ENCODE data around the gene ARMC9.

DNA sequence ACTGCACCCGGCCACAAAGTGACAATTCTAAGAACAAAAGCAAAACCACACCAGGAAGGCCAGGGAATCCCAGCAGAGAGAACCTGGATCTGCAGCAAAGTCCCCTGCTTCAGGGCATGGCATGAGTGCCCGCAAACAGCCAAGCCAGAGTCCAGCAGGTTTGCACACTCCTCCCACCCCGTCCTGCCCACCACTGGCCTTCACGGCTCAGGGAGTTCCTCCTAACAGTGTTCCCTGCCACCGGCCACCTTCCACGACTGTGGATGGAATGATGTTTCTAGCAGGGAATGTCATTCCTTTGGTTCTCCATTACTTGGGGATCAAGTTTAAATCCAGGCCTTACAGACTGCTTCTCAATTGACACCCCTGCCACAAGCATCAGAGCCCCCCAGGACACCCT is 155.0 kb downstream of the ARMC9 start:
- TF ChIP-seq POLR2AphosphoS5 (IDR thresholded peaks at IDR 0.05; ENCODE audit: low read depth, low read length) = no peak
- TF ChIP-seq YY1 (IDR thresholded peaks at IDR 0.05; ENCODE audit: extremely low read depth, insufficient replicate concordance, low read depth, low read length) = no peak
- TF ChIP-seq, protein P1, sequence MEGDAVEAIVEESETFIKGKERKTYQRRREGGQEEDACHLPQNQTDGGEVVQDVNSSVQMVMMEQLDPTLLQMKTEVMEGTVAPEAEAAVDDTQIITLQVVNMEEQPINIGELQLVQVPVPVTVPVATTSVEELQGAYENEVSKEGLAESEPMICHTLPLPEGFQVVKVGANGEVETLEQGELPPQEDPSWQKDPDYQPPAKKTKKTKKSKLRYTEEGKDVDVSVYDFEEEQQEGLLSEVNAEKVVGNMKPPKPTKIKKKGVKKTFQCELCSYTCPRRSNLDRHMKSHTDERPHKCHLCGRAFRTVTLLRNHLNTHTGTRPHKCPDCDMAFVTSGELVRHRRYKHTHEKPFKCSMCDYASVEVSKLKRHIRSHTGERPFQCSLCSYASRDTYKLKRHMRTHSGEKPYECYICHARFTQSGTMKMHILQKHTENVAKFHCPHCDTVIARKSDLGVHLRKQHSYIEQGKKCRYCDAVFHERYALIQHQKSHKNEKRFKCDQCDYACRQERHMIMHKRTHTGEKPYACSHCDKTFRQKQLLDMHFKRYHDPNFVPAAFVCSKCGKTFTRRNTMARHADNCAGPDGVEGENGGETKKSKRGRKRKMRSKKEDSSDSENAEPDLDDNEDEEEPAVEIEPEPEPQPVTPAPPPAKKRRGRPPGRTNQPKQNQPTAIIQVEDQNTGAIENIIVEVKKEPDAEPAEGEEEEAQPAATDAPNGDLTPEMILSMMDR (IDR thresholded peaks at IDR 0.05 in 2 of 3, conservative IDR thresholded peaks at IDR 0.05 in 1 of 3; ENCODE audit: borderline replicate concordance in 1 of 3, insufficient read depth in 1 of 3, low read depth in 2 of 3, low read length in 2 of 3) = no peak
- no peak for TF ChIP-seq EZH2 (IDR thresholded peaks at IDR 0.05)
- TF ChIP-seq, protein P2, sequence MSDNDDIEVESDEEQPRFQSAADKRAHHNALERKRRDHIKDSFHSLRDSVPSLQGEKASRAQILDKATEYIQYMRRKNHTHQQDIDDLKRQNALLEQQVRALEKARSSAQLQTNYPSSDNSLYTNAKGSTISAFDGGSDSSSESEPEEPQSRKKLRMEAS (IDR thresholded peaks at IDR 0.05) = no peak
- no peak for TF ChIP-seq POLR2A (IDR thresholded peaks at IDR 0.05; ENCODE audit: borderline replicate concordance, extremely low read depth, insufficient read depth, insufficient read length)
- TF ChIP-seq, protein P3, sequence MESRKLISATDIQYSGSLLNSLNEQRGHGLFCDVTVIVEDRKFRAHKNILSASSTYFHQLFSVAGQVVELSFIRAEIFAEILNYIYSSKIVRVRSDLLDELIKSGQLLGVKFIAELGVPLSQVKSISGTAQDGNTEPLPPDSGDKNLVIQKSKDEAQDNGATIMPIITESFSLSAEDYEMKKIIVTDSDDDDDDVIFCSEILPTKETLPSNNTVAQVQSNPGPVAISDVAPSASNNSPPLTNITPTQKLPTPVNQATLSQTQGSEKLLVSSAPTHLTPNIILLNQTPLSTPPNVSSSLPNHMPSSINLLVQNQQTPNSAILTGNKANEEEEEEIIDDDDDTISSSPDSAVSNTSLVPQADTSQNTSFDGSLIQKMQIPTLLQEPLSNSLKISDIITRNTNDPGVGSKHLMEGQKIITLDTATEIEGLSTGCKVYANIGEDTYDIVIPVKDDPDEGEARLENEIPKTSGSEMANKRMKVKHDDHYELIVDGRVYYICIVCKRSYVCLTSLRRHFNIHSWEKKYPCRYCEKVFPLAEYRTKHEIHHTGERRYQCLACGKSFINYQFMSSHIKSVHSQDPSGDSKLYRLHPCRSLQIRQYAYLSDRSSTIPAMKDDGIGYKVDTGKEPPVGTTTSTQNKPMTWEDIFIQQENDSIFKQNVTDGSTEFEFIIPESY (IDR thresholded peaks at IDR 0.05; ENCODE audit: extremely low read depth, insufficient replicate concordance, low read length) = no peak
- no peak for TF ChIP-seq SP1 (IDR thresholded peaks at IDR 0.05; ENCODE audit: low read depth)
- no peak for TF ChIP-seq CEBPB (IDR thresholded peaks at IDR 0.05; ENCODE audit: low read depth)
- no peak for TF ChIP-seq EGR1 (IDR thresholded peaks at IDR 0.05; ENCODE audit: low read depth)
- TF ChIP-seq, protein P4, sequence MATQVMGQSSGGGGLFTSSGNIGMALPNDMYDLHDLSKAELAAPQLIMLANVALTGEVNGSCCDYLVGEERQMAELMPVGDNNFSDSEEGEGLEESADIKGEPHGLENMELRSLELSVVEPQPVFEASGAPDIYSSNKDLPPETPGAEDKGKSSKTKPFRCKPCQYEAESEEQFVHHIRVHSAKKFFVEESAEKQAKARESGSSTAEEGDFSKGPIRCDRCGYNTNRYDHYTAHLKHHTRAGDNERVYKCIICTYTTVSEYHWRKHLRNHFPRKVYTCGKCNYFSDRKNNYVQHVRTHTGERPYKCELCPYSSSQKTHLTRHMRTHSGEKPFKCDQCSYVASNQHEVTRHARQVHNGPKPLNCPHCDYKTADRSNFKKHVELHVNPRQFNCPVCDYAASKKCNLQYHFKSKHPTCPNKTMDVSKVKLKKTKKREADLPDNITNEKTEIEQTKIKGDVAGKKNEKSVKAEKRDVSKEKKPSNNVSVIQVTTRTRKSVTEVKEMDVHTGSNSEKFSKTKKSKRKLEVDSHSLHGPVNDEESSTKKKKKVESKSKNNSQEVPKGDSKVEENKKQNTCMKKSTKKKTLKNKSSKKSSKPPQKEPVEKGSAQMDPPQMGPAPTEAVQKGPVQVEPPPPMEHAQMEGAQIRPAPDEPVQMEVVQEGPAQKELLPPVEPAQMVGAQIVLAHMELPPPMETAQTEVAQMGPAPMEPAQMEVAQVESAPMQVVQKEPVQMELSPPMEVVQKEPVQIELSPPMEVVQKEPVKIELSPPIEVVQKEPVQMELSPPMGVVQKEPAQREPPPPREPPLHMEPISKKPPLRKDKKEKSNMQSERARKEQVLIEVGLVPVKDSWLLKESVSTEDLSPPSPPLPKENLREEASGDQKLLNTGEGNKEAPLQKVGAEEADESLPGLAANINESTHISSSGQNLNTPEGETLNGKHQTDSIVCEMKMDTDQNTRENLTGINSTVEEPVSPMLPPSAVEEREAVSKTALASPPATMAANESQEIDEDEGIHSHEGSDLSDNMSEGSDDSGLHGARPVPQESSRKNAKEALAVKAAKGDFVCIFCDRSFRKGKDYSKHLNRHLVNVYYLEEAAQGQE (IDR thresholded peaks at IDR 0.05; ENCODE audit: low read depth) = no peak
- TF ChIP-seq ZFX (IDR thresholded peaks at IDR 0.05) = no peak
- TF ChIP-seq JUND (IDR thresholded peaks at IDR 0.05) = no peak
